H9 (cell line): Measurements from ENCODE around the gene USP49. TPM values are rescaled to one million over a fixed set of nuclear protein-coding genes. Genes with fewer than 3 reads are reported as not detected.

Source experiments
- DNase-seq: peaks from one replicate; pipeline ENCODE4 v3.0.0-alpha.2; 2017
- H2AFZ ChIP-seq: one replicate; pipeline ENCODE4 v1.6.1; 2013; ENCODE audit warnings: mild to moderate bottlenecking, low read length, control low read depth, moderate library complexity
- H2AK5ac ChIP-seq: 2 replicates; pipeline ENCODE4 v1.6.1; 2013; ENCODE audit warnings: low read length, control low read depth, mixed read lengths; ENCODE audit not compliant: insufficient read length
- H2BK120ac ChIP-seq: one replicate; pipeline ENCODE4 v1.6.1; 2013; ENCODE audit warnings: low read depth, mild to moderate bottlenecking, low read length, control low read depth, inconsistent platforms; ENCODE audit not compliant: poor library complexity, severe bottlenecking
- H2BK12ac ChIP-seq: 2 replicates; pipeline ENCODE4 v1.6.1; 2013; ENCODE audit warnings: low read length, control low read depth, mixed read lengths, low read depth; ENCODE audit not compliant: insufficient read length
- H2BK15ac ChIP-seq: 2 replicates; pipeline ENCODE4 v1.6.1; 2013; ENCODE audit warnings: low read depth, low read length, control low read depth
- H2BK20ac ChIP-seq: one replicate; pipeline ENCODE4 v1.6.1; 2013; ENCODE audit warnings: low read depth, mild to moderate bottlenecking, low read length, control low read depth, inconsistent platforms; ENCODE audit not compliant: poor library complexity, severe bottlenecking
- H2BK5ac ChIP-seq: 2 replicates; pipeline ENCODE4 v1.6.1; 2013; ENCODE audit warnings: low read length, control low read depth, mixed read lengths; ENCODE audit not compliant: insufficient read length
- H3K14ac ChIP-seq: 2 replicates; pipeline ENCODE4 v1.6.1; 2013; ENCODE audit warnings: low read length, control low read depth; ENCODE audit not compliant: insufficient read depth
- H3K18ac ChIP-seq: 2 replicates; pipeline ENCODE4 v1.6.1; 2013; ENCODE audit warnings: low read depth, mild to moderate bottlenecking, mixed read lengths, low read length, control low read depth; ENCODE audit not compliant: insufficient read length
- H3K23ac ChIP-seq: 2 replicates; pipeline ENCODE4 v1.6.1; 2013; ENCODE audit warnings: low read length, control low read depth, mixed read lengths, low read depth; ENCODE audit not compliant: insufficient read length
- H3K23me2 ChIP-seq: 2 replicates; pipeline ENCODE4 v1.6.1; 2013; ENCODE audit warnings: low read depth, mild to moderate bottlenecking, mixed read lengths, low read length, control low read depth; ENCODE audit not compliant: insufficient read length, poor library complexity, severe bottlenecking
- H3K27ac ChIP-seq: 2 replicates; pipeline ENCODE4 v1.5.1; 2013; ENCODE audit warnings: low read length, control low read depth, mixed read lengths, low read depth; ENCODE audit not compliant: insufficient read length
- H3K27me3 ChIP-seq: 2 replicates; pipeline ENCODE4 v1.6.1; 2013; ENCODE audit warnings: low read length, control low read depth, inconsistent platforms; ENCODE audit not compliant: insufficient read depth
- H3K4ac ChIP-seq: 2 replicates; pipeline ENCODE4 v1.6.1; 2013; ENCODE audit warnings: low read depth, mild to moderate bottlenecking, control low read depth, inconsistent platforms, low read length, moderate library complexity
- H3K4me1 ChIP-seq: 2 replicates; pipeline ENCODE4 v1.6.1; 2013; ENCODE audit warnings: low read length, control low read depth, inconsistent platforms; ENCODE audit not compliant: insufficient read depth
- H3K4me2 ChIP-seq: 2 replicates; pipeline ENCODE4 v1.6.1; 2013; ENCODE audit warnings: low read length, control low read depth, mixed read lengths; ENCODE audit not compliant: insufficient read length, insufficient read depth
- H3K56ac ChIP-seq: 2 replicates; pipeline ENCODE4 v1.6.1; 2013; ENCODE audit warnings: low read depth, mild to moderate bottlenecking, mixed read lengths, low read length, control low read depth; ENCODE audit not compliant: insufficient read length
- H3K79me1 ChIP-seq: 2 replicates; pipeline ENCODE4 v1.6.1; 2013; ENCODE audit warnings: low read depth, mild to moderate bottlenecking, moderate library complexity, low read length, control low read depth, inconsistent platforms; ENCODE audit not compliant: insufficient read depth, poor library complexity, severe bottlenecking
- H3K79me2 ChIP-seq: 2 replicates; pipeline ENCODE4 v1.6.1; 2013; ENCODE audit warnings: low read length, control low read depth, inconsistent platforms; ENCODE audit not compliant: insufficient read depth
- H3K9ac ChIP-seq: 2 replicates; pipeline ENCODE4 v1.6.1; 2013; ENCODE audit warnings: low read length, control low read depth, mixed read lengths; ENCODE audit not compliant: insufficient read length; ENCODE audit errors: extremely low read depth
- H3K9me3 ChIP-seq: one replicate; pipeline ENCODE4 v1.6.1; 2013; ENCODE audit warnings: low read depth, low read length, inconsistent platforms; ENCODE audit not compliant: control insufficient read depth
- H3T11ph ChIP-seq: one replicate; pipeline ENCODE4 v1.6.1; 2013; ENCODE audit warnings: mild to moderate bottlenecking, low read length, control low read depth, inconsistent platforms
- H4K20me1 ChIP-seq: one replicate; pipeline ENCODE4 v1.6.1; 2013; ENCODE audit not compliant: control insufficient read depth, insufficient read length, insufficient read depth
- H4K5ac ChIP-seq: 2 replicates; pipeline ENCODE4 v1.6.1; 2013; ENCODE audit warnings: low read depth, mild to moderate bottlenecking, mixed read lengths, low read length, control low read depth; ENCODE audit not compliant: insufficient read length
- H4K8ac ChIP-seq: replicated peaks from 2 replicates; pipeline ENCODE4 v1.6.1; 2013; ENCODE audit warnings: low read length, control low read depth, mixed read lengths, low read depth; ENCODE audit not compliant: insufficient read length
- H4K91ac ChIP-seq: 2 replicates; pipeline ENCODE4 v1.6.1; 2013; ENCODE audit warnings: low read depth, mild to moderate bottlenecking, moderate library complexity, mixed read lengths, low read length, control low read depth; ENCODE audit not compliant: insufficient read length
- H3K27ac Mint-ChIP-seq, 3 experiments: 2 replicates in 2 of 3; 3 replicates in 1 of 3; pipeline ENCODE4 v1.8.0; 2020 to 2021; ENCODE audit warnings: mixed read lengths in 3 of 3, mild to moderate bottlenecking in 1 of 3, moderate library complexity in 1 of 3
- H3K27me3 Mint-ChIP-seq: 2 replicates; pipeline ENCODE4 v1.8.0; 2021; ENCODE audit warnings: low read depth, mild to moderate bottlenecking, moderate library complexity, mixed read lengths
- H3K36me3 Mint-ChIP-seq, 3 experiments: 2 replicates in 2 of 3; 3 replicates in 1 of 3; pipeline ENCODE4 v1.8.0; 2020 to 2021; ENCODE audit warnings: low read depth in 3 of 3, mixed read lengths in 3 of 3; ENCODE audit not compliant: insufficient read depth in 1 of 3
- H3K4me1 Mint-ChIP-seq, 2 experiments: 2 replicates each; pipeline ENCODE4 v1.8.0; 2020; ENCODE audit warnings: mixed read lengths in 2 of 2
- H3K4me3 Mint-ChIP-seq, 2 experiments: 2 replicates in 1 of 2; 3 replicates in 1 of 2; pipeline ENCODE4 v1.8.0; 2020 to 2021; ENCODE audit warnings: mild to moderate bottlenecking in 2 of 2, mixed read lengths in 2 of 2, moderate library complexity in 1 of 2
- H3K9me3 Mint-ChIP-seq, 2 experiments: 2 replicates in 1 of 2; 3 replicates in 1 of 2; pipeline ENCODE4 v1.8.0; 2020; ENCODE audit warnings: mild to moderate bottlenecking in 2 of 2, mixed read lengths in 2 of 2, moderate library complexity in 1 of 2
- WGBS: extraction: QIAGEN DNeasy Blood & Tissue Kit; methylation state at CpG from one replicate; pipeline ENCODE4 v1.1.7; 2013; ENCODE audit warnings: missing lambda C conversion rate, low lambda C conversion rate, mixed read lengths; ENCODE audit not compliant: insufficient read length; ENCODE audit errors: extremely low coverage; 5-methylcytosine and 5-hydroxymethylcytosine counted together
- total RNA-seq: library from RNA; stranded (reverse); gene quantifications from 2 replicates; pipeline ENCODE4 v1.2.1, GENCODE V29; 2021
- TF ChIP-seq, protein P1 (sequence below): fragments of 200-600 bp; sonication (generic); conservative IDR thresholded peaks from 3 replicates; pipeline ENCODE4 v1.8.0; 2021; ENCODE audit warnings: antibody characterized with exemption, mild to moderate bottlenecking

The USP49 gene
- total RNA-seq, 1 experiment from 2014 or later: 19.0 TPM

DNA sequence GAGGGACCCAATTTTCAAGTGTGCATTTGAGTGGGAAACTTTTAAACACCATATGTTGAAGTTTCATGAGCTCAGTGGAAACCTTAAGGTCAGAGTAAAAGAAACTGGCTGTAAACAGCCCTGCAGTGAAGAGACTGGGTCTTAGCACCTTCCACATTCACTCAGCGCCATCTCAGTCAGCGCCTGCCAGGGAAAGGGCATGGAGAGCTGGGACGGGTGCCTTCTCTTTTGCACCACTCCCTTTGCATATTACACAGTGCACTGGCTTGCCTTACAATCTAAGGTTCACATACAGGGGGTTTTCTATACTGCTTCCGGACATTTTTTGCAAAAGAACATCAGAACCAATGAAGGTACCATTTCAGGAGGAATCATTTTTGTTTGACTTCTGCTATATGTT is 103.2 kb downstream of the USP49 start:
- DNase-seq: no peak
- H2AK5ac ChIP-seq: no peak overlapping the region
- H4K5ac ChIP-seq: no peak overlapping the region
- Mint-ChIP-seq H3K9me3 (no peaks in the 10 kb centered on the region; a peak in 2 of 5 replicates), H3K36me3 (peaks cover 12 to 52% (median 32%) of the 10 kb centered on the region in 3 experiments; a peak in 6 of 7 replicates), H3K27me3 (no peaks in the 10 kb centered on the region), H3K4me3 (no peak overlapping the region), H3K4me1 (peaks cover 0 to 2% of the 10 kb centered on the region in 2 experiments; a peak in 1 of 4 replicates), H3K27ac (no peak overlapping the region; a peak in 1 of 7 replicates)
- H3K27ac ChIP-seq: no peak overlapping the region
- no peak overlapping the region for H4K91ac ChIP-seq
- no peak overlapping the region for H3K4me2 ChIP-seq
- no peak overlapping the region for H3T11ph ChIP-seq
- no peaks in the 10 kb centered on the region for H4K20me1 ChIP-seq
- H2AFZ ChIP-seq: no peak overlapping the region
- no peak overlapping the region for H2BK120ac ChIP-seq
- H3K56ac ChIP-seq: no peak overlapping the region
- H3K23ac ChIP-seq: no peak overlapping the region
- H3K79me1 ChIP-seq: no peaks in the 10 kb centered on the region
- no peak overlapping the region for H3K4ac ChIP-seq
- H3K9me3 ChIP-seq: no peaks in the 10 kb centered on the region
- no peak overlapping the region for H3K14ac ChIP-seq
- H2BK12ac ChIP-seq: no peak overlapping the region
- peaks cover 3% of the 10 kb centered on the region for H3K23me2 ChIP-seq
- no peaks in the 10 kb centered on the region for H3K27me3 ChIP-seq
- no peak overlapping the region for H2BK20ac ChIP-seq
- no peak overlapping the region for H2BK5ac ChIP-seq
- H3K4me1 ChIP-seq: no peaks in the 10 kb centered on the region
- WGBS: no CpG with 5 or more reads among the region's 4 CpGs
- H4K8ac ChIP-seq: no peak overlapping the region
- TF ChIP-seq, protein P1, sequence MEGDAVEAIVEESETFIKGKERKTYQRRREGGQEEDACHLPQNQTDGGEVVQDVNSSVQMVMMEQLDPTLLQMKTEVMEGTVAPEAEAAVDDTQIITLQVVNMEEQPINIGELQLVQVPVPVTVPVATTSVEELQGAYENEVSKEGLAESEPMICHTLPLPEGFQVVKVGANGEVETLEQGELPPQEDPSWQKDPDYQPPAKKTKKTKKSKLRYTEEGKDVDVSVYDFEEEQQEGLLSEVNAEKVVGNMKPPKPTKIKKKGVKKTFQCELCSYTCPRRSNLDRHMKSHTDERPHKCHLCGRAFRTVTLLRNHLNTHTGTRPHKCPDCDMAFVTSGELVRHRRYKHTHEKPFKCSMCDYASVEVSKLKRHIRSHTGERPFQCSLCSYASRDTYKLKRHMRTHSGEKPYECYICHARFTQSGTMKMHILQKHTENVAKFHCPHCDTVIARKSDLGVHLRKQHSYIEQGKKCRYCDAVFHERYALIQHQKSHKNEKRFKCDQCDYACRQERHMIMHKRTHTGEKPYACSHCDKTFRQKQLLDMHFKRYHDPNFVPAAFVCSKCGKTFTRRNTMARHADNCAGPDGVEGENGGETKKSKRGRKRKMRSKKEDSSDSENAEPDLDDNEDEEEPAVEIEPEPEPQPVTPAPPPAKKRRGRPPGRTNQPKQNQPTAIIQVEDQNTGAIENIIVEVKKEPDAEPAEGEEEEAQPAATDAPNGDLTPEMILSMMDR: no peak
- no peak overlapping the region for H3K9ac ChIP-seq
- H3K18ac ChIP-seq: no peak overlapping the region
- no peak overlapping the region for H2BK15ac ChIP-seq
- H3K79me2 ChIP-seq: peaks cover 2% of the 10 kb centered on the region; the same call in 1 of the 2 replicates
